ENCODE measurements around the gene CFD.

DNA sequence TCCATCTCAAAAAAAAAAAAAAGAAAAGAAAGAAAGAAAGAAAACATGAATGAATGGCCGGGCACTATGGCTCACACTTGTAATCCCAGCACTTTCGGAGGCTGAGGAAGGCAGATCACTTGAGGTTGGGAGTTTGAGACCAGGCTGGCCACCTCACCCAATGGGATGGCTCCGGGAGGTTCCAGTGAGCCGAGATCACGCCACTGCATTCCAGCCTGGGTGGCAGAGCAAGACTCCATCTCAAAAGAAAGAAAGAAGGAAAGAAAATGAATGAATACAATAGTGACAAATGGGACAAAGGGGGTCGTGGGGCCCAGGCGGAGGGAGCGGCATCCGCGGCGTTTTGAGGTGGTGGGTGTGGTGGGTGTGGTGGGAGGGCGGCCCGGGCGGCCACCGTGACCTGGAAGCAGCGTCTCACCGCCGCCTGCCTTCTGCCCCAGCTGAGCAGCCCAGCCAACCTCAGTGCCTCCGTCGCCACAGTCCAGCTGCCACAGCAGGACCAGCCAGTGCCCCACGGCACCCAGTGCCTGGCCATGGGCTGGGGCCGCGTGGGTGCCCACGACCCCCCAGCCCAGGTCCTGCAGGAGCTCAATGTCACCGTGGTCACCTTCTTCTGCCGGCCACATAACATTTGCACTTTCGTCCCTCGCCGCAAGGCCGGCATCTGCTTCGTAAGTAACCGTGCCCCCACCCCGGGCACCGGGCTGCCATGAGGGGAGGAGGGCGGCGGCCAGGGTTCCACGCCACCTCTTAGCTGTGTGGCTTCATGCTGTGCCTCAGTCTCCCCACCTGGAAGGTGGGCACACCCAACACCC is 13.6 kb upstream of the CFD start:
- TF ChIP-seq, protein P1, sequence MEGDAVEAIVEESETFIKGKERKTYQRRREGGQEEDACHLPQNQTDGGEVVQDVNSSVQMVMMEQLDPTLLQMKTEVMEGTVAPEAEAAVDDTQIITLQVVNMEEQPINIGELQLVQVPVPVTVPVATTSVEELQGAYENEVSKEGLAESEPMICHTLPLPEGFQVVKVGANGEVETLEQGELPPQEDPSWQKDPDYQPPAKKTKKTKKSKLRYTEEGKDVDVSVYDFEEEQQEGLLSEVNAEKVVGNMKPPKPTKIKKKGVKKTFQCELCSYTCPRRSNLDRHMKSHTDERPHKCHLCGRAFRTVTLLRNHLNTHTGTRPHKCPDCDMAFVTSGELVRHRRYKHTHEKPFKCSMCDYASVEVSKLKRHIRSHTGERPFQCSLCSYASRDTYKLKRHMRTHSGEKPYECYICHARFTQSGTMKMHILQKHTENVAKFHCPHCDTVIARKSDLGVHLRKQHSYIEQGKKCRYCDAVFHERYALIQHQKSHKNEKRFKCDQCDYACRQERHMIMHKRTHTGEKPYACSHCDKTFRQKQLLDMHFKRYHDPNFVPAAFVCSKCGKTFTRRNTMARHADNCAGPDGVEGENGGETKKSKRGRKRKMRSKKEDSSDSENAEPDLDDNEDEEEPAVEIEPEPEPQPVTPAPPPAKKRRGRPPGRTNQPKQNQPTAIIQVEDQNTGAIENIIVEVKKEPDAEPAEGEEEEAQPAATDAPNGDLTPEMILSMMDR (conservative IDR thresholded peaks at IDR 0.05 in 1 of 2, IDR thresholded peaks at IDR 0.05 in 1 of 2; ENCODE audit: extremely low read depth in 1 of 2, insufficient read depth in 1 of 2, low read depth in 1 of 2, low read length in 2 of 2), result no peak
- no peak for TF ChIP-seq EZH2 (IDR thresholded peaks at IDR 0.05; ENCODE audit: borderline replicate concordance, low read length)

All from mammary epithelial cell (primary cell).